ENCODE data around the gene TLK2. TPM values are rescaled to one million over a fixed set of nuclear protein-coding genes. Genes with fewer than 3 reads are reported as not detected.

Gene TLK2
- total RNA-seq, 4 donors from 2014 or later: 35.2 to 49.2 (median 43.6) TPM

DNA sequence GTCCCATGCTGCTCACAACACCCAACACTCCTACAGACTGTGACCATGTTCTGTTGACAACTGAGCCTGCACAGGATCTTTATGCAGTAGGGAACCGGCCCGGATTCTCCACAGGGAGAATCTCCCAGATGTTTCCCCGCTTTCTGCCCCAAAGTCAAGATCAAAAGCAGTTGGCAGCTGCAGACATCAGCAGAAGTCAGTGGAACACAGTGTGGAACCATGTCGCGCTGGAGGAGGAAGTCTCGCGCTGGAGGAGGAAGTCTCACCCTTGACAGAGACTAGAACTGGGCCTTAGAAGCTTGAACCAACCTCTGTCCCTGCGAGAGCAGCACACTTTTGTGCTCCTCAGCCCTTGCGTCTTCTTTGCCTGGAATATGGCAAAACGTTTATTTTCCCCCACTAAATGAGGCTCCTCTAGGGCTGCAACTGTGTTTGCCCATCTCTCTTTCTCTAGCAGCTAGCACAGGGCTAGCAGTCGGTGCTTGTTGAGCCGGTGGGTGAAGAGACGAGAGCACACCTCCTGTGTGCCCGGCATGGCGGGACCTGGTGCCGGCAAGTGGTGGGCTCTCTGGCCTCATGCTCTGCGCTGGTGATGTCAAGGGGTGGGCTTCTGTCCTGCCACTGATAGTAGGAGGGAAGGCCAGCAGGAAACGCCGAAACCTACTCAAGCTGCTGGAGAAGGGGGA, 146.7 kb downstream of the TLK2 start:
- TF ChIP-seq, protein P1, sequence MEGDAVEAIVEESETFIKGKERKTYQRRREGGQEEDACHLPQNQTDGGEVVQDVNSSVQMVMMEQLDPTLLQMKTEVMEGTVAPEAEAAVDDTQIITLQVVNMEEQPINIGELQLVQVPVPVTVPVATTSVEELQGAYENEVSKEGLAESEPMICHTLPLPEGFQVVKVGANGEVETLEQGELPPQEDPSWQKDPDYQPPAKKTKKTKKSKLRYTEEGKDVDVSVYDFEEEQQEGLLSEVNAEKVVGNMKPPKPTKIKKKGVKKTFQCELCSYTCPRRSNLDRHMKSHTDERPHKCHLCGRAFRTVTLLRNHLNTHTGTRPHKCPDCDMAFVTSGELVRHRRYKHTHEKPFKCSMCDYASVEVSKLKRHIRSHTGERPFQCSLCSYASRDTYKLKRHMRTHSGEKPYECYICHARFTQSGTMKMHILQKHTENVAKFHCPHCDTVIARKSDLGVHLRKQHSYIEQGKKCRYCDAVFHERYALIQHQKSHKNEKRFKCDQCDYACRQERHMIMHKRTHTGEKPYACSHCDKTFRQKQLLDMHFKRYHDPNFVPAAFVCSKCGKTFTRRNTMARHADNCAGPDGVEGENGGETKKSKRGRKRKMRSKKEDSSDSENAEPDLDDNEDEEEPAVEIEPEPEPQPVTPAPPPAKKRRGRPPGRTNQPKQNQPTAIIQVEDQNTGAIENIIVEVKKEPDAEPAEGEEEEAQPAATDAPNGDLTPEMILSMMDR (IDR thresholded peaks at IDR 0.05; ENCODE audit: low read depth): no peak

DNA sequence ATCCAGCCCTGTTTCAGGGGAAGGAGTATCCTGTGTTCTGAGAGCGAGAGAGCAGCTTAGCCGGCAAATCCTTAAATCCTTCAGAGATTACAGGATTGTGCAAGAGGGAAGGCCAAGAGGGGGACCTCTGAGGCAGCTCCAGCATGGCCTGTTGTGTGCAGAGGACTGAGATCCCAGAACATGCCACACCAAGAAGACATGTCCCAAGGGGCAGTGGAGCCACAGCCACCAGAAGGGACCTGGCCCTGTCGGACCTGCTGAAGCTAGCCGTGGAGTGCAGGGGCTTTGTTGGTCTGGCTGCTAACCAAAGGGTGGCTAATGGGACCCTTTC, 147.2 kb downstream of the TLK2 start:
- TF ChIP-seq, protein P1 (IDR thresholded peaks at IDR 0.05; ENCODE audit: low read depth): no peak

DNA sequence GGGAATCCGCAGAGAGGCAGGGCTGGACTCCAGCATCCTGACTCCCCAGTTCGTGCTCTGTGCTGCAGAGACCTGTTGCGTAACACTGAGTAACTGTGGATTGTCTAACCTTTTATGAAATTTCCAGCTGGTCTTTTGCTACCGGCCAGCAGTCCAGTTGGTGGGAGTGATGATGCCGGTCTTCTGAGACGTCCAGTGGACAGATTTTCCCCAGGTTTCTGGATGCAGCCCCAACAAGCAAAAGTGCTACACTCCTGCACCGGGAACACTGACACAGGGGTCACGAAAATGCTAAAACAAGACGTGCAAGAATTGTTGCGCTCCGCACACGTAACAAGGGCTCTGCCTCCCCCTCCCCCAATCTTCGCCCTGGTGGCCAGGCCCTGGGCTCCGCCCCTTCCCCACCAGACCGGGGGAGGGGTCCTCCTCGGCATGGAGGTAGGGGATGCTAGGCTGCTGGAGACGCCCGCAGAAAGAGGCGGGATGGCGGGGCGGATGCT, 148.1 kb downstream of the TLK2 start:
- TF ChIP-seq, protein P1 (IDR thresholded peaks at IDR 0.05; ENCODE audit: low read depth): no peak

DNA sequence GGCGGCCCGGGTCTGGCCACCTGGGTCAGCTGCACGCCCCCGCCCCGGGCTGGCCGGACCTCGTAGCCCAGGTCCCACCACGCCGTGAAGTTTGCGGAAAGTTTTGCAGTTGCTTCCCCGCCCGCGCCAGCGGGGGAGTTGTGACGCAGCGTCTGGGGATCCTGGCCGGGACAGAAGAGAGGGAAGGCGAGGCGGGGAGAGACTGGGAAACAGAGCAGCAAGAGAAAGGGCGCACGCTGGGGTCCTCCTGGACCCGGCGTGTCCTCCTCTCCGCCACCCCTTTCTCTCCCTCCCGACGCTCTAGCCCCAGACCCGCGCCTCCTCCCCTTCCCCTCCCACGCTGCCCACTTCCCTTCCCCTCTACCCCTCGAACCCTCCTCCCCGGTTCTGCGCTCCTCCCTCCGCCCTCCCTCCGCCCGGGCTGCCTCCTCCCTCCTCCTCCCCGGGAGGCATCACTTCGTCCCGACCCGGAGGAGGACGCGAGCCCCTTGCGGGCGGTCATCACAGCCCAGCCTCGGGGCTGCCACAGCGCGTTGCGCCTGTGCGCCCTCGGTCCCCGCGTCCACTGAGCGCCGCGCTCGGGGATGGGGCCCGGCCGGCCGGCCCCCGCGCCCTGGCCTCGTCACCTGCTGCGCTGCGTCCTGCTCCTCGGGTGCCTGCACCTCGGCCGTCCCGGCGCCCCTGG, 148.7 kb downstream of the TLK2 start, which contains the start of gene MRC2:
TSS of gene MRC2 (plus strand) at position 452 of the 685 bp plus-strand sequence. CDS start at position 585, 133 bp downstream.
- TF ChIP-seq, protein P1 (IDR thresholded peaks at IDR 0.05; ENCODE audit: low read depth): no peak

DNA sequence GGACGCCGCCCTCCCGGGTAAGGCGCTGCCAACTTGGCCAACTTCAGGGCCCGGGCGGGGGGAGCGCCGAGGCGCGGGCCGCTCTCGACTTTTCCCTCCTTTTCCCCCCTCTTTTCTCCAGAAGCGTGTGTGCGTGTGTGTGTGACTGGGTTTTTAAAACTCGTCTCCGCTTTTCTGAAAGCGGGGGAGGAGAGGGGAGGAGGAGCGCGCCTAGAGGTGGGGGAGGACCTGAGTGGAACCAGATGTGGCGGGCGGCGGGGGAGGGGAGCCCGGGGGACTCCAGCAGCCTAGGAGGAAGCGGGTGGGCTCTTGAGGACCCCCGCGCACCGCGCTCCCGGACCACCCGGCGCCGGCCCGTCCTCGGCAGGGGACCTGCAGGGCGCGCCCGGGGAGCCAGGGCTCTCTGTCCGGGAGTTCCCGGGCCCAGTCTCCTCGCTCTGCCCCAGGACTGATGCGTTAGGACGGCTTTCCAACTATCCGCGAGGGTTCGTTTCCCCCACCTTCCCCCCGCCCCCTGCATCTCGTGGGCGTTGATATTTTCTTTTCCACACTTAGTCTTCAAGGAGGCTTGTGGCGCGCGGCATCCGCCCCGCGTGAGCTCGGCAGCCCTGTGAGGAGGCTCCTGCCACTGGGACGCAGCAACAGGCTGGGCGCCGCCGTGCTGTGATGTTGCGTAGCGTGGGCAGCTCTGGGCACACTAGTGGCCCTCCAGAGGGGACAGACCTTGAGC, 149.4 kb downstream of the TLK2 start:
- TF ChIP-seq, protein P1 (IDR thresholded peaks at IDR 0.05; ENCODE audit: low read depth): no peak

DNA sequence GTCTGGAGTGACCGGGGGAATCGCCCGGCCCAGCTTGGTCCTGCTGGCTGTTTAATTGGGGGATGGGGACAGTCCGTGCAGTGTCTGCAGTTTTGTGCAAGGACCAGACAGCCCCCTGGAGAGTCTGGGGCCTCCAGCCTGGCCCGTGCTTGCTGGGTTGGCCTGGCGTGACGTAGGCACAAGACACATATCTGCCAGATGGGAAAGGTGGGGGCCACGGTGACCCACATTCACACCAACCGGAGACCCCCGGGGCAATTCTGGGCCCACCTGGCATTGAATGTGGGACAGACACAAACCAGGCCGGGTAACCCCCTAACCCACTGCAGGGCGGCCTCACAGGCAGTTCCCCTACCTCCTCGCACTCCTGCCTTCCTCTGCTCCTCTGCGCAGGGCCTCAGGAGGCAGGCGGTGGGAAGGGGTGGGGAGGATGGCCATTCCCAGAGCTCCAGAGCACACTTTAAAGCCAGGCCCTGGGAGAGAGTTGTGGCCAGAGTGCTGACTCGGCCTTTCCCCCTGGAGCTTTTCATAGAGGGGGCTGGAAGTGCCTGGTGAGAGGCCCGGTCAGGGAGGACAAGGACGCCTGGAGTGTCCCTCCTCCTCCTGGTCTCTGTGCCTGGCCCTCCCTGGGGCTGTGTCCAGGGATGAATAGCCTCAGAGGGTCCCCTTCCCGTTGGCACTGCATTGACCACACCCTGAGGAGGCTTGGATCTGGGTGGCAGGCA, 150.4 kb downstream of the TLK2 start:
- TF ChIP-seq, protein P1 (IDR thresholded peaks at IDR 0.05; ENCODE audit: low read depth): no peak

All from subcutaneous adipose tissue (tissue), 4 donors.